Tibial artery (tissue), 4 donors: ENCODE data around the gene ZC3H14.

ENCODE experiments used
- DNase-seq, 2 donors: peaks; one replicate each; pipeline ENCODE4 v3.0.0-alpha.2; 2019
- H3K27ac ChIP-seq, 2 donors: fragments of 200-600 bp; sonication (generic) in 1 of 2; 1 replicate in 1 of 2; 2 replicates in 1 of 2; pipeline ENCODE4 v1.5.1; 2018 to 2019; ENCODE audit warnings: mild to moderate bottlenecking in 1 of 2
- H3K27me3 ChIP-seq, 2 donors: fragments of 200-600 bp; sonication (generic) in 1 of 2; one replicate each; pipeline versions ENCODE4 v1.5.1 to v1.6.0; 2016 to 2019
- H3K36me3 ChIP-seq, 3 donors: fragments of 200-600 bp; sonication (generic) in 2 of 3; one replicate each; pipeline ENCODE4 v1.5.1; 2016 to 2019; ENCODE audit warnings: mild to moderate bottlenecking in 2 of 3
- H3K4me1 ChIP-seq, 4 donors: fragments of 200-600 bp; sonication (generic) in 2 of 4; 1 replicate in 3 of 4; 2 replicates in 1 of 4; pipeline ENCODE4 v1.5.1; 2016 to 2019
- H3K4me3 ChIP-seq, 2 donors: fragments of 200-600 bp; sonication (generic) in 1 of 2; 1 replicate in 1 of 2; 2 replicates in 1 of 2; pipeline ENCODE4 v1.5.1; 2018 to 2019; ENCODE audit warnings: mild to moderate bottlenecking in 2 of 2
- H3K9me3 ChIP-seq, 3 donors: fragments of 200-600 bp; sonication (generic) in 1 of 3; one replicate each; pipeline ENCODE4 v1.5.1; 2016 to 2019
- CTCF ChIP-seq, 2 experiments: fragments of 200-600 bp in 1 of 2; fragments of 450-650 bp in 1 of 2; IDR thresholded peaks; one replicate each; pipeline ENCODE4 v1.5.1; 2017 to 2019; ENCODE audit warnings: antibody characterized with exemption in 2 of 2, mild to moderate bottlenecking in 1 of 2, moderate library complexity in 1 of 2
- intact Hi-C: fragments of 100-400 bp; cut with DNase I; formaldehyde crosslinking; loops from one replicate; pipeline ENCODE4 v1.15.0; 2023; ENCODE audit warnings: low total_unique reads

Gene ZC3H14

DNA sequence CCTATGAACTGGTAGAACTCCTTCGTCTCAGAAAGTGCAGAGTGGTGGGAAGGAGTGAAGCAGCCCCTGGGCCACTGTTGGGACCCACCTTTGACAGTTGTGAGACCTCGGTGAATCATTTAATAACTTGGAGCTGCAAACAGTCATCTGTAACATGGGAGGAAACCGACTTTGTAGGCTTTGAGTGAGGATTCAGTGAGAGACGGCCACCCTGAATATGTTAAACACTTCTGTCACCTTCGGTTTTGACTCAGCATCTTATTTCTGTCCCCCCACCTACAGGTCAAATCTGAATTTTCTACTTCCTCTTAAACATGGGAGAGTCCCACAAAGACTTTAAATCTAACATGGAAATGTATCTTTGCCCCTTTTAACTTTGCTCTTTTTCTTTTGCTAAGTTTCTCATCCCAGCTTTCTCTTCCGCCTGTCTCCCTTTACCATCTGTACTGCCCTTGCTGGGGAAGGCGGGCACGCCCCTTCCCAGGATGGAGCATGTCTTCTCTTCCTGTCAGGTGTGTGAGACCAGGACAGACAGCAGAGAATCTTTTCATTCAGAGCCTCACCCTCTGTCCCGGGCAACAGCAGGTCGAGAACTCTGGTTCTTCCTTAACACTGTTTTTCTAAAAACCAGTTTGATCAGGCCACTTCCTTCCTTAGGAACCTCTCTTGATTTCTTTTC lies 37.1 kb downstream of the ZC3H14 start:
- peaks cover 77 to 92% (median 91%) of the 10 kb centered on the region in 3 donors for H3K36me3 ChIP-seq
- intact Hi-C loops: no loop called here
- H3K27me3 ChIP-seq: no peaks in the 10 kb centered on the region
- H3K4me3 ChIP-seq: no peak overlapping the region
- H3K4me1 ChIP-seq: no peaks in the 10 kb centered on the region
- H3K27ac ChIP-seq: no peak overlapping the region
- TF ChIP-seq CTCF (IDR thresholded peaks at IDR 0.05): no peak
- H3K9me3 ChIP-seq: no peaks in the 10 kb centered on the region
- no peak for DNase-seq

DNA sequence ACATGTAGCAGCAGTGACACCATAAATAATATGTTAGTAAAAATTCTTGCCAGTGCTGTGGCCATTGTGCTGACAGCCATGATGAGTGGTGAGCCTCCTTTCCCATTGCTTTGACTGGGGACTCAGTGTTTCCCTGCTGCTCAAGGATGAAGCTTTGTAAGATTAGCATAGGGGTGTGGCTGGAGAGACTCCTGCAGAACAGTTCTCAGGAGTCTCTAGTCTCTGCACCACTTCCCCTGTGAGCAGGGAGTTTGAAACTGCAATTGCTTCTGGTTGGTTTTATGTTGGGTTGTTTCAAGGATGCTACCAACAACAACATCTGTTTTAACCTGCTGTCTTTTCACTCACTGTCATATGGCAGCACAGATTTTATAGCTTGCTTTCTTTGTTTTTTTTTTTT lies 41.4 kb downstream of the ZC3H14 start:
- Histone ChIP-seq H3K4me3 (no peak overlapping the region), H3K36me3 (peaks cover 75 to 100% (median 89%) of the 10 kb centered on the region in 3 donors), H3K27ac (no peak overlapping the region), H3K4me1 (no peaks in the 10 kb centered on the region), H3K27me3 (no peaks in the 10 kb centered on the region), H3K9me3 (no peaks in the 10 kb centered on the region)
- TF ChIP-seq CTCF (IDR thresholded peaks at IDR 0.05): no peak
- intact Hi-C loops: no loop called here
- no peak for DNase-seq

DNA sequence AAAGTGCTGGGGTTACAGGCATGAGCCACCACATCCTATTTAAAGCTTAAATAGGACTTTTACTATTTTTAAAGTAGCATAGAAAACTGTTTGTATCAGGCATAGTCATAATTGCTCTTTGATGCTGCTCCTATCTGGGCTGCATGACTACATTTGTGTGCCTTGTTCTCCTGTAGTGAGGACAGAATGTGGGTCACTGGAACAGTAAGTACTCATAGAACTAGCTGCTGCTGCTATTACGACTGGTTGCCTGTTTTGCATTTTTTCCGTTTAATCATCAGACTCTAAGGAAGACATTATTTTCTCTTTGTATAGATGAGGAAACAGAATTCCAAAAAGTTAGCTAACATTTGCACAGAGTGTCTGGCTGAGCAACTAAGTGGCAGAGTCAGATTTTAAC lies 42.8 kb downstream of the ZC3H14 start:
- no peak for DNase-seq
- intact Hi-C loops: no loop called here
- no peak for TF ChIP-seq CTCF (IDR thresholded peaks at IDR 0.05)
- H3K27me3 ChIP-seq: no peaks in the 10 kb centered on the region
- no peak overlapping the region for H3K4me3 ChIP-seq
- peaks cover 74 to 100% (median 89%) of the 10 kb centered on the region in 3 donors for H3K36me3 ChIP-seq
- H3K27ac ChIP-seq: no peak overlapping the region
- H3K4me1 ChIP-seq: no peaks in the 10 kb centered on the region
- H3K9me3 ChIP-seq: no peaks in the 10 kb centered on the region

DNA sequence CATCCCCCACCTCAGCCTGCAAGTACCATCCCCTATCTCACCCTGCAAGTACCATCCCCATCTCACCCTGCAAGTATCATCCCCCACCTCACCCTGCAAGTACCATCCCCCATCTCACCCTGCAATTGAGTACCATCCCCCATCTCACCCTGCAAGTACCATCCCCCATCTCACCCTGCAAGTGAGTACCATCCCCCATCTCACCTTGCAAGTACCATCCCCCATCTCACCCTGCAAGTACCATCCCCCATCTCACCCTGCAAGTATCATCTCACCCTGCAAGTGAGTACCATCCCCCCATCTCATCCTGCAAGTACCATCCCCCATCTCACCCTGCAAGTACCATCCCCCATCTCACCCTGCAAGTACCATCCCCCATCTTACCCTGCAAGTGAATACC lies 45.0 kb downstream of the ZC3H14 start:
- intact Hi-C loops: no loop called here
- no peak for TF ChIP-seq CTCF (IDR thresholded peaks at IDR 0.05)
- H3K27me3 ChIP-seq: no peaks in the 10 kb centered on the region
- no peak overlapping the region for H3K27ac ChIP-seq
- H3K36me3 ChIP-seq: peaks cover 72 to 97% (median 93%) of the 10 kb centered on the region in 3 donors
- no peaks in the 10 kb centered on the region for H3K9me3 ChIP-seq
- DNase-seq: no peak
- no peaks in the 10 kb centered on the region for H3K4me1 ChIP-seq
- H3K4me3 ChIP-seq: no peak overlapping the region

DNA sequence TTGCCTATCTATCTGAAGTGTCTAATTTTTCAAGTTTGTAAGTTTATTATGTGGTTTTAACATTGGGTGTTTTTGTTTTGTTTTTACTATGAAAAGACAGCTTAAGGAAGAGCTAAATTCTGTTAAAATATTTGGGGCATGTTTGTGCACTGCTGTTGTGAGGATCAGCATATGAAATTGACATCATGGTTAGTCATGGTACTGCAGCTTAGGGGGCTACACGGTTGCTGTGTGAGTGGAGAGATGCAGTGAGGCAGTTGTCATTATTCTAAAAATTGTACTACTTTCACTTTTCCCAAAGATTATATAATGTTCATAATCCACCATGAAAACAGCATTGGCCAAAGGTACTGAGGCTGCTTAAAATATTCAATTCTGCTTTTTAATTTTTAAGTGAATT lies 49.0 kb downstream of the ZC3H14 start:
- intact Hi-C loops: no loop called here
- Histone ChIP-seq H3K36me3 (peaks cover 50 to 62% (median 54%) of the 10 kb centered on the region in 3 donors), H3K9me3 (no peaks in the 10 kb centered on the region), H3K4me1 (peaks cover 0 to 19% (median 16%) of the 10 kb centered on the region in 4 donors), H3K4me3 (no peak overlapping the region), H3K27me3 (no peaks in the 10 kb centered on the region), H3K27ac (no peak overlapping the region)
- DNase-seq: no peak
- TF ChIP-seq CTCF (IDR thresholded peaks at IDR 0.05): no peak
